Suprapubic skin (tissue), 4 donors: ENCODE measurements around the gene CTNNA2. TPM values are rescaled to one million over a fixed set of nuclear protein-coding genes. Genes with fewer than 3 reads are reported as not detected.

Experiments
- DNase-seq, 2 donors: peaks; one replicate each; pipeline ENCODE4 v3.0.0-alpha.2; 2019; ENCODE audit warnings: low spot score in 2 of 2
- H3K27ac ChIP-seq: fragments of 200-600 bp; sonication (generic); one replicate; pipeline ENCODE4 v1.5.1; 2019
- H3K27me3 ChIP-seq: fragments of 200-600 bp; sonication (generic); one replicate; pipeline ENCODE4 v1.5.1; 2019
- H3K36me3 ChIP-seq: fragments of 200-600 bp; sonication (generic); one replicate; pipeline ENCODE4 v1.5.1; 2019
- H3K4me1 ChIP-seq: fragments of 200-600 bp; sonication (generic); one replicate; pipeline ENCODE4 v1.5.1; 2019
- H3K4me3 ChIP-seq: fragments of 200-600 bp; sonication (generic); one replicate; pipeline ENCODE4 v1.5.1; 2019; ENCODE audit warnings: mild to moderate bottlenecking
- H3K9me3 ChIP-seq: fragments of 200-600 bp; sonication (generic); one replicate; pipeline ENCODE4 v1.5.1; 2019
- CTCF ChIP-seq, 2 donors: fragments of 200-600 bp in 1 of 2; fragments of 450-650 bp in 1 of 2; sonication (generic) in 1 of 2; IDR thresholded peaks; one replicate each; pipeline ENCODE4 v1.5.1; 2016 to 2019; ENCODE audit warnings: antibody characterized with exemption in 2 of 2, mild to moderate bottlenecking in 1 of 2, moderate library complexity in 1 of 2
- EP300 ChIP-seq: sonication (generic); formaldehyde crosslinking; IDR thresholded peaks from one replicate; pipeline ENCODE4 v1.6.1; 2017; ENCODE audit warnings: antibody characterized with exemption
- POLR2A ChIP-seq, 2 donors: fragments of 450-650 bp; IDR thresholded peaks; one replicate each; pipeline ENCODE4 v1.6.1; 2017; ENCODE audit warnings: antibody characterized with exemption in 2 of 2, mild to moderate bottlenecking in 2 of 2, moderate library complexity in 2 of 2
- POLR2AphosphoS5 ChIP-seq, 3 donors: sonication (generic); formaldehyde crosslinking; IDR thresholded peaks; one replicate each; pipeline ENCODE4 v1.6.1; 2017; ENCODE audit warnings: antibody characterized with exemption in 3 of 3
- WGBS: methylation state at CpG from one replicate; pipeline ENCODE4 v1.1.5; 2018; 5-methylcytosine and 5-hydroxymethylcytosine counted together
- total RNA-seq, 4 donors: library from RNA; depleted of rRNA; stranded (reverse); fragments of >200 nt; gene quantifications; one replicate each; pipeline ENCODE4 v1.1.0, GENCODE V29; 2016

The CTNNA2 gene
- total RNA-seq, 4 donors from 2014 or later, result 0.15 to 0.21 TPM; not detected in 2

- no peak for DNase-seq
- no peaks in the 10 kb centered on the region for H3K4me1 ChIP-seq
- WGBS, result 50% methylated on average over 3 of the region's 3 CpGs
- H3K27ac ChIP-seq, result no peak overlapping the region
- H3K36me3 ChIP-seq, result no peaks in the 10 kb centered on the region
- H3K9me3 ChIP-seq, result no peaks in the 10 kb centered on the region
- TF ChIP-seq POLR2A (IDR thresholded peaks at IDR 0.05) (no peak), EP300 (no peak), POLR2AphosphoS5 (IDR thresholded peaks at IDR 0.05) (no peak), CTCF (IDR thresholded peaks at IDR 0.05) (no peak)
- no peak overlapping the region for H3K4me3 ChIP-seq
- H3K27me3 ChIP-seq, result no peaks in the 10 kb centered on the region
These were observed 948.8 kb downstream of the CTNNA2 start for GRCh38 chr2:80461505-80462197.

GRCh38 chr2:80462654-80463053 lies 949.8 kb downstream of the CTNNA2 start:
- Histone ChIP-seq H3K9me3 (no peaks in the 10 kb centered on the region), H3K27me3 (no peaks in the 10 kb centered on the region), H3K36me3 (no peaks in the 10 kb centered on the region), H3K4me3 (no peak overlapping the region), H3K27ac (no peak overlapping the region), H3K4me1 (no peaks in the 10 kb centered on the region)
- DNase-seq, result no peak
- TF ChIP-seq POLR2AphosphoS5 (IDR thresholded peaks at IDR 0.05), result no peak
- TF ChIP-seq POLR2A (IDR thresholded peaks at IDR 0.05), result no peak
- no peak for TF ChIP-seq EP300
- TF ChIP-seq CTCF (IDR thresholded peaks at IDR 0.05), result no peak
- 71% methylated on average over 8 of the region's 8 CpGs for WGBS

GRCh38 chr2:80464275-80464674 lies 951.4 kb downstream of the CTNNA2 start:
- no peak for DNase-seq
- H3K27me3 ChIP-seq, result no peaks in the 10 kb centered on the region
- 0% methylated on average over 1 of the region's 1 CpG for WGBS
- no peaks in the 10 kb centered on the region for H3K36me3 ChIP-seq
- no peaks in the 10 kb centered on the region for H3K4me1 ChIP-seq
- no peak overlapping the region for H3K4me3 ChIP-seq
- no peak for TF ChIP-seq POLR2A (IDR thresholded peaks at IDR 0.05)
- no peak for TF ChIP-seq CTCF (IDR thresholded peaks at IDR 0.05)
- no peak for TF ChIP-seq EP300
- TF ChIP-seq POLR2AphosphoS5 (IDR thresholded peaks at IDR 0.05), result no peak
- no peaks in the 10 kb centered on the region for H3K9me3 ChIP-seq
- H3K27ac ChIP-seq, result no peak overlapping the region

GRCh38 chr2:80467262-80467811 lies 954.5 kb downstream of the CTNNA2 start:
- 85% methylated on average over 3 of the region's 3 CpGs for WGBS
- Histone ChIP-seq H3K9me3 (no peaks in the 10 kb centered on the region), H3K36me3 (no peaks in the 10 kb centered on the region), H3K27ac (no peak overlapping the region), H3K4me3 (no peak overlapping the region), H3K27me3 (no peaks in the 10 kb centered on the region), H3K4me1 (no peaks in the 10 kb centered on the region)
- TF ChIP-seq EP300, result no peak
- TF ChIP-seq POLR2AphosphoS5 (IDR thresholded peaks at IDR 0.05), result no peak
- no peak for TF ChIP-seq POLR2A (IDR thresholded peaks at IDR 0.05)
- no peak for TF ChIP-seq CTCF (IDR thresholded peaks at IDR 0.05)
- DNase-seq, result no peak

- 100% methylated on average over 1 of the region's 1 CpG for WGBS
- no peak for DNase-seq
- Histone ChIP-seq H3K9me3 (no peaks in the 10 kb centered on the region), H3K36me3 (no peaks in the 10 kb centered on the region), H3K4me3 (no peak overlapping the region), H3K27ac (no peak overlapping the region), H3K4me1 (no peaks in the 10 kb centered on the region), H3K27me3 (no peaks in the 10 kb centered on the region)
- TF ChIP-seq CTCF (IDR thresholded peaks at IDR 0.05) (no peak), EP300 (no peak), POLR2AphosphoS5 (IDR thresholded peaks at IDR 0.05) (no peak), POLR2A (IDR thresholded peaks at IDR 0.05) (no peak)
These were observed 956.6 kb downstream of the CTNNA2 start for GRCh38 chr2:80469428-80469827.
